Endothelial cell (in vitro differentiated cells): ENCODE data around the gene MRPL27. TPM values are rescaled to one million over a fixed set of nuclear protein-coding genes. Genes with fewer than 3 reads are reported as not detected.

Source experiments
- DNase-seq: peaks from one replicate; pipeline ENCODE4 v3.0.0; 2021; ENCODE audit warnings: low spot score
- H3K27ac Mint-ChIP-seq: one replicate; pipeline ENCODE4 v1.8.0; 2021; ENCODE audit warnings: mixed read lengths, inconsistent platforms; ENCODE audit not compliant: unreplicated experiment
- H3K27me3 Mint-ChIP-seq: one replicate; pipeline ENCODE4 v1.8.0; 2021; ENCODE audit warnings: mild to moderate bottlenecking, moderate library complexity, mixed read lengths, inconsistent platforms; ENCODE audit not compliant: unreplicated experiment
- H3K36me3 Mint-ChIP-seq: one replicate; pipeline ENCODE4 v1.8.0; 2021; ENCODE audit warnings: mild to moderate bottlenecking, low read depth, mixed read lengths, inconsistent platforms; ENCODE audit not compliant: unreplicated experiment
- H3K4me1 Mint-ChIP-seq: one replicate; pipeline ENCODE4 v1.8.0; 2021; ENCODE audit warnings: mild to moderate bottlenecking, mixed read lengths, inconsistent platforms; ENCODE audit not compliant: unreplicated experiment
- H3K4me3 Mint-ChIP-seq: one replicate; pipeline ENCODE4 v1.8.0; 2021; ENCODE audit warnings: mild to moderate bottlenecking, mixed read lengths, inconsistent platforms; ENCODE audit not compliant: unreplicated experiment
- H3K9me3 Mint-ChIP-seq: one replicate; pipeline ENCODE4 v1.8.0; 2021; ENCODE audit warnings: mixed read lengths, inconsistent platforms; ENCODE audit not compliant: unreplicated experiment
- total RNA-seq: library from RNA; stranded (reverse); fragmentation: NEBNext Ultra II Directional; extraction: Animal tissue kit (Norgen Biotek cat#: 25700); gene quantifications from one replicate; pipeline ENCODE4 v1.2.1, GENCODE V29; 2021; ENCODE audit not compliant: unreplicated experiment
- TF ChIP-seq, protein P1 (sequence below): fragments of 200-600 bp; sonication (generic); IDR thresholded peaks from one replicate; pipeline ENCODE4 v1.5.0; 2021; ENCODE audit warnings: antibody characterized with exemption; ENCODE audit not compliant: unreplicated experiment

The MRPL27 gene
- total RNA-seq, 1 donor from 2014 or later: 38.9 TPM

GRCh38 chr17:50370052-50370451 is 2.9 kb downstream of the MRPL27 start:
- H3K27me3 Mint-ChIP-seq: peaks cover 8% of the 10 kb centered on the region
- H3K4me1 Mint-ChIP-seq: peaks cover 16% of the 10 kb centered on the region
- no peaks in the 10 kb centered on the region for H3K9me3 Mint-ChIP-seq
- no peak overlapping the region for H3K27ac Mint-ChIP-seq
- TF ChIP-seq, protein P1, sequence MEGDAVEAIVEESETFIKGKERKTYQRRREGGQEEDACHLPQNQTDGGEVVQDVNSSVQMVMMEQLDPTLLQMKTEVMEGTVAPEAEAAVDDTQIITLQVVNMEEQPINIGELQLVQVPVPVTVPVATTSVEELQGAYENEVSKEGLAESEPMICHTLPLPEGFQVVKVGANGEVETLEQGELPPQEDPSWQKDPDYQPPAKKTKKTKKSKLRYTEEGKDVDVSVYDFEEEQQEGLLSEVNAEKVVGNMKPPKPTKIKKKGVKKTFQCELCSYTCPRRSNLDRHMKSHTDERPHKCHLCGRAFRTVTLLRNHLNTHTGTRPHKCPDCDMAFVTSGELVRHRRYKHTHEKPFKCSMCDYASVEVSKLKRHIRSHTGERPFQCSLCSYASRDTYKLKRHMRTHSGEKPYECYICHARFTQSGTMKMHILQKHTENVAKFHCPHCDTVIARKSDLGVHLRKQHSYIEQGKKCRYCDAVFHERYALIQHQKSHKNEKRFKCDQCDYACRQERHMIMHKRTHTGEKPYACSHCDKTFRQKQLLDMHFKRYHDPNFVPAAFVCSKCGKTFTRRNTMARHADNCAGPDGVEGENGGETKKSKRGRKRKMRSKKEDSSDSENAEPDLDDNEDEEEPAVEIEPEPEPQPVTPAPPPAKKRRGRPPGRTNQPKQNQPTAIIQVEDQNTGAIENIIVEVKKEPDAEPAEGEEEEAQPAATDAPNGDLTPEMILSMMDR: no peak
- H3K4me3 Mint-ChIP-seq: peak overlapping the region; percentile 14
- DNase-seq: no peak
- H3K36me3 Mint-ChIP-seq: peaks cover 19% of the 10 kb centered on the region

- TF ChIP-seq, protein P1: no peak
- Mint-ChIP-seq H3K27ac (no peak overlapping the region), H3K36me3 (peaks cover 19% of the 10 kb centered on the region), H3K4me3 (no peak overlapping the region), H3K9me3 (no peaks in the 10 kb centered on the region), H3K4me1 (peaks cover 11% of the 10 kb centered on the region), H3K27me3 (peaks cover 6% of the 10 kb centered on the region)
- DNase-seq: no peak
Observed at GRCh38 chr17:50367401-50367800, 5.6 kb downstream of the MRPL27 start.

- Mint-ChIP-seq H3K36me3 (peaks cover 15% of the 10 kb centered on the region), H3K27ac (no peak overlapping the region), H3K4me1 (peaks cover 5% of the 10 kb centered on the region), H3K4me3 (no peak overlapping the region), H3K9me3 (no peaks in the 10 kb centered on the region), H3K27me3 (peaks cover 4% of the 10 kb centered on the region)
- TF ChIP-seq, protein P1: no peak
- no peak for DNase-seq
Observed at GRCh38 chr17:50365649-50366393, 7.2 kb downstream of the MRPL27 start.

- peaks cover 4% of the 10 kb centered on the region for H3K27me3 Mint-ChIP-seq
- H3K4me3 Mint-ChIP-seq: no peak overlapping the region
- TF ChIP-seq, protein P1: no peak
- H3K27ac Mint-ChIP-seq: no peak overlapping the region
- peaks cover 5% of the 10 kb centered on the region for H3K4me1 Mint-ChIP-seq
- H3K36me3 Mint-ChIP-seq: peaks cover 12% of the 10 kb centered on the region
- DNase-seq: no peak
- no peaks in the 10 kb centered on the region for H3K9me3 Mint-ChIP-seq
Observed at GRCh38 chr17:50365165-50365564, 7.8 kb downstream of the MRPL27 start.

DNA sequence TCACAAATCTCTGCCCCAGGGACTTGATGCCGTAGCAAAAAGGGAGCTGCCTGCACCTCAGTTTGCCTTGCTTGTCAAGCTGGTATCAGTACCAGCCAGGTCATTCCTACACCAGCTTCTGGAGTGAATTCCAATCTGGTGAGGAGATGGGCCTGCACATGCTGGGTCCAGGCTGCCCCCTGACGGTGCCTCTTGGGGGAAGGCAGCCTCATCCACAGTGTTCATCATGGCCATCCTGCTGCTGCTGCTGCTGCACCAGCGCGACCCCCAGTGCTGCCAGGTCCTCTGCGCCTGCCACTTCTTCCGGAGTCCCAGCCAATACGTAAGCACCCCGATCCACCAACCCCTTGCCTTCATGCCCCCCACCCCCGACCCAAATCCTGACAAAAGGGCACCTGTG is 8.3 kb downstream of the MRPL27 start:
- no peak for DNase-seq
- Mint-ChIP-seq H3K27ac (no peak overlapping the region), H3K9me3 (no peaks in the 10 kb centered on the region), H3K4me1 (peaks cover 5% of the 10 kb centered on the region), H3K36me3 (peaks cover 9% of the 10 kb centered on the region), H3K4me3 (no peak overlapping the region), H3K27me3 (peaks cover 4% of the 10 kb centered on the region)
- TF ChIP-seq, protein P1: no peak
